IMR-90 (cell line): Measurements from ENCODE around the gene ARHGEF7. TPM values are rescaled to one million over a fixed set of nuclear protein-coding genes. Genes with fewer than 3 reads are reported as not detected.

Source experiments
- ATAC-seq: fragments of 200-7000 bp; cut with Tn5 transposase; 2 replicates; pipeline ENCODE4 v1.9.1; 2020; ENCODE audit warnings: low read depth, mild to moderate bottlenecking, moderate library complexity
- BruUV-seq: library from RNA; stranded (reverse); fragments of 400-500 nt; replicated peaks from 2 replicates; lab custom pipeline; 2021; lab: Mats Ljungman, UMichigan
- CTCF ChIA-PET: fragments of 300-600 bp; formaldehyde crosslinking; extraction: SDS; loops from one replicate; lab custom pipeline; 2021; ENCODE audit warnings: antibody characterized with exemption; lab: Yijun Ruan, JAX
- POLR2A ChIA-PET: fragments of 300-600 bp; sonication (Branson Sonifier 250); formaldehyde crosslinking; loops from one replicate; lab custom pipeline; 2022; ENCODE audit warnings: antibody characterized with exemption; ENCODE audit not compliant: unreplicated experiment; lab: Charles Lee
- DNase-seq: peaks from one replicate; pipeline ENCODE4 v3.0.0; 2013
- H2AFZ ChIP-seq: replicated peaks from 2 replicates; pipeline ENCODE3; 2013; ENCODE audit warnings: low read length, mild to moderate bottlenecking; ENCODE audit not compliant: poor library complexity
- H2AK5ac ChIP-seq: 2 replicates; pipeline ENCODE4 v1.6.1; 2013; ENCODE audit warnings: low read depth, low read length, inconsistent platforms
- H2AK9ac ChIP-seq: replicated peaks from 2 replicates; pipeline ENCODE3; 2013; ENCODE audit warnings: mild to moderate bottlenecking, low read depth, low read length, moderate library complexity; ENCODE audit not compliant: poor library complexity
- H2BK120ac ChIP-seq: 2 replicates; pipeline ENCODE4 v1.6.1; 2013; ENCODE audit warnings: low read depth, low read length, inconsistent platforms
- H2BK15ac ChIP-seq: 3 replicates; pipeline ENCODE4 v1.6.1; 2013; ENCODE audit warnings: low read depth, low read length, inconsistent platforms
- H2BK20ac ChIP-seq: 2 replicates; pipeline ENCODE4 v1.6.1; 2013; ENCODE audit warnings: low read depth, mild to moderate bottlenecking, inconsistent platforms, low read length, moderate library complexity
- H2BK5ac ChIP-seq: 2 replicates; pipeline ENCODE4 v1.6.1; 2013; ENCODE audit warnings: mild to moderate bottlenecking, low read depth, low read length, inconsistent platforms; ENCODE audit not compliant: poor library complexity, severe bottlenecking
- H3K14ac ChIP-seq: replicated peaks from 2 replicates; pipeline ENCODE4 v1.6.1; 2013; ENCODE audit warnings: low read depth, low read length, inconsistent platforms
- H3K18ac ChIP-seq: 2 replicates; pipeline ENCODE4 v1.6.1; 2013; ENCODE audit warnings: low read depth, low read length, control low read depth
- H3K23ac ChIP-seq: 2 replicates; pipeline ENCODE4 v1.6.1; 2013; ENCODE audit warnings: low read depth, low read length, inconsistent platforms
- H3K27ac ChIP-seq: 2 replicates; pipeline ENCODE4 v1.5.1; 2013; ENCODE audit warnings: mild to moderate bottlenecking, control low read depth, low read length; ENCODE audit not compliant: insufficient read depth
- H3K27me3 ChIP-seq: 2 replicates; pipeline ENCODE4 v1.6.1; 2013; ENCODE audit warnings: low read length; ENCODE audit not compliant: control insufficient read depth, insufficient read depth
- H3K36me3 ChIP-seq: 2 replicates; pipeline ENCODE4 v1.6.1; 2013; ENCODE audit warnings: low read length, mixed read lengths; ENCODE audit not compliant: control insufficient read depth, insufficient read depth
- H3K4ac ChIP-seq: 2 replicates; pipeline ENCODE4 v1.6.1; 2013; ENCODE audit warnings: low read depth, low read length, inconsistent platforms
- H3K4me1 ChIP-seq: 2 replicates; pipeline ENCODE4 v1.6.1; 2013; ENCODE audit warnings: low read length, mixed read lengths; ENCODE audit not compliant: control insufficient read depth, insufficient read depth
- H3K4me2 ChIP-seq: 2 replicates; pipeline ENCODE4 v1.6.1; 2013; ENCODE audit warnings: low read depth, mild to moderate bottlenecking, control low read depth, low read length, moderate library complexity
- H3K4me3 ChIP-seq: 2 replicates; pipeline ENCODE4 v1.5.1; 2013; ENCODE audit warnings: low read depth, mild to moderate bottlenecking, control low read depth, low read length, moderate library complexity; ENCODE audit not compliant: insufficient read depth
- H3K56ac ChIP-seq: 2 replicates; pipeline ENCODE4 v1.6.1; 2013; ENCODE audit warnings: low read length, inconsistent platforms; ENCODE audit not compliant: insufficient read depth; ENCODE audit errors: extremely low read depth
- H3K79me1 ChIP-seq, 2 experiments: 2 replicates each; pipeline ENCODE4 v1.6.1; 2013; ENCODE audit warnings: low read length in 2 of 2, inconsistent platforms in 1 of 2, low read depth in 1 of 2
- H3K9ac ChIP-seq: 2 replicates; pipeline ENCODE4 v1.6.1; 2013; ENCODE audit warnings: low read depth, low read length, control low read depth
- H3K9me1 ChIP-seq: 2 replicates; pipeline ENCODE4 v1.6.1; 2013; ENCODE audit warnings: low read length, inconsistent platforms; ENCODE audit not compliant: insufficient read depth
- H3K9me3 ChIP-seq: 2 replicates; pipeline ENCODE4 v1.6.1; 2013; ENCODE audit warnings: low read length; ENCODE audit not compliant: control insufficient read depth, insufficient read depth
- H4K20me1 ChIP-seq: 2 replicates; pipeline ENCODE4 v1.6.1; 2013; ENCODE audit warnings: low read length, inconsistent platforms; ENCODE audit not compliant: insufficient read depth
- H4K5ac ChIP-seq: 2 replicates; pipeline ENCODE4 v1.6.1; 2013; ENCODE audit warnings: mild to moderate bottlenecking, low read depth, low read length, control low read depth
- H4K8ac ChIP-seq, 2 experiments: 2 replicates each; pipeline ENCODE4 v1.6.1; 2013; ENCODE audit warnings: low read depth in 2 of 2, low read length in 2 of 2, control low read depth in 1 of 2, inconsistent platforms in 1 of 2
- H4K91ac ChIP-seq: 2 replicates; pipeline ENCODE4 v1.6.1; 2013; ENCODE audit warnings: low read depth, low read length, inconsistent platforms; ENCODE audit not compliant: insufficient read depth
- BHLHE40 ChIP-seq: fragments of 150-350 bp; IDR thresholded peaks from 2 replicates; pipeline ENCODE4 v1.6.1; 2016; ENCODE audit warnings: mild to moderate bottlenecking, low read depth, low read length
- CEBPB ChIP-seq: IDR thresholded peaks from 2 replicates; pipeline ENCODE4 v1.6.1; 2012; ENCODE audit warnings: low read depth, low read length, improper control_type of control experiment
- CHD1 ChIP-seq: IDR thresholded peaks from 2 replicates; pipeline ENCODE4 v1.6.1; 2012; ENCODE audit warnings: low read depth, low read length, improper control_type of control experiment
- ELK1 ChIP-seq: fragments of 150-350 bp; IDR thresholded peaks from 2 replicates; pipeline ENCODE4 v1.6.1; 2016; ENCODE audit warnings: low read depth, mild to moderate bottlenecking, low read length, moderate library complexity, borderline replicate concordance
- FOS ChIP-seq: fragments of 150-350 bp; IDR thresholded peaks from 2 replicates; pipeline ENCODE4 v1.6.1; 2016; ENCODE audit warnings: low read depth, low read length
- MAFK ChIP-seq: IDR thresholded peaks from 2 replicates; pipeline ENCODE4 v1.6.1; 2012; ENCODE audit warnings: low read depth, low read length, improper control_type of control experiment
- RAD21 ChIP-seq: IDR thresholded peaks from 2 replicates; pipeline ENCODE4 v1.6.1; 2012; ENCODE audit warnings: low read length, improper control_type of control experiment
- RCOR1 ChIP-seq: IDR thresholded peaks from 2 replicates; pipeline ENCODE4 v1.6.1; 2012; ENCODE audit warnings: mild to moderate bottlenecking, low read length, improper control_type of control experiment; ENCODE audit not compliant: insufficient replicate concordance
- WGBS, 2 experiments: methylation state at CpG; one replicate each; pipeline versions ENCODE4 v1.1.5 to v1.1.7; 2013; ENCODE audit warnings: missing lambda C conversion rate in 2 of 2; ENCODE audit not compliant: insufficient read length in 1 of 2; ENCODE audit errors: extremely low coverage in 2 of 2; 5-methylcytosine and 5-hydroxymethylcytosine counted together
- dilution Hi-C: fragments of 300-500 bp; cut with HindIII; formaldehyde crosslinking; loops from one replicate; pipeline ENCODE4 v1.14.3; 2018; ENCODE audit warnings: low sequenced_read_pairs; ENCODE audit not compliant: unreplicated experiment
- in situ Hi-C: fragments of 300-500 bp; cut with MboI; formaldehyde crosslinking; loops from 3 replicates; pipeline ENCODE4 v1.14.3; 2019; ENCODE audit warnings: low sequenced_read_pairs, inconsistent platforms, mixed read lengths
- intact Hi-C: fragments of 100-400 bp; cut with micrococcal nuclease; formaldehyde crosslinking; loops from 2 replicates; pipeline ENCODE4 v1.10.0; 2022
- polyA plus RNA-seq, 3 experiments: library from polyadenylated mRNA; depleted of rRNA; stranded (reverse); fragments of >200 nt; gene quantifications; 2 replicates each; pipeline ENCODE4 v1.2.3, GENCODE V29; 2012; ENCODE audit warnings: low replicate concordance in 1 of 3
- total RNA-seq: library from RNA; depleted of rRNA; stranded (reverse); fragments of >200 nt; gene quantifications from 2 replicates; pipeline ENCODE4 v1.2.3, GENCODE V29; 2012
- TF ChIP-seq, protein P1 (sequence below): fragments of 150-350 bp; IDR thresholded peaks from 2 replicates; pipeline ENCODE4 v1.6.1; 2017; ENCODE audit warnings: mild to moderate bottlenecking, antibody characterized with exemption, low read length, low read depth
- TF ChIP-seq, protein P2 (sequence below): conservative IDR thresholded peaks from 2 replicates; pipeline ENCODE4 v1.5.1; 2012; ENCODE audit warnings: mild to moderate bottlenecking, low read depth, low read length, improper control_type of control experiment

ARHGEF7 gene
- total and polyA plus RNA-seq, 2 of the 4 experiments (the other 2 are of a cell fraction): 32.9 to 59.0 TPM

- no peak overlapping the region for H4K8ac ChIP-seq
- no peak for ATAC-seq
- H3K79me1 ChIP-seq: no peaks in the 10 kb centered on the region
- H3K4ac ChIP-seq: no peak overlapping the region
- no peaks in the 10 kb centered on the region for H3K36me3 ChIP-seq
- no peak overlapping the region for H2AK9ac ChIP-seq
- H2AK5ac ChIP-seq: no peak overlapping the region
- no peak overlapping the region for H3K27ac ChIP-seq
- DNase-seq: no peak
- no peaks in the 10 kb centered on the region for H4K20me1 ChIP-seq
- no peak overlapping the region for H3K4me2 ChIP-seq
- H3K14ac ChIP-seq: no peak overlapping the region
- CTCF ChIA-PET: no interaction called here
- POLR2A ChIA-PET: no interaction called here
- no peak overlapping the region for H2BK5ac ChIP-seq
- H3K56ac ChIP-seq: no peak overlapping the region
- BruUV-seq: no TSS peak
- WGBS, 2 experiments: no CpG with 5 or more reads among the region's 4 CpGs
- no peak overlapping the region for H4K5ac ChIP-seq
- H3K9me3 ChIP-seq: no peaks in the 10 kb centered on the region
- dilution Hi-C loops: no loop called here
- in situ Hi-C loops: no loop called here
- no peak overlapping the region for H3K4me3 ChIP-seq
- H2BK120ac ChIP-seq: no peak overlapping the region
- H3K27me3 ChIP-seq: peaks cover 29% of the 10 kb centered on the region
- H2AFZ ChIP-seq: no peak overlapping the region
- no peak overlapping the region for H2BK20ac ChIP-seq
- peaks cover 9% of the 10 kb centered on the region; the same call in 1 of the 2 replicates for H3K4me1 ChIP-seq
- H3K18ac ChIP-seq: no peak overlapping the region
- intact Hi-C loops: no loop called here
- H3K23ac ChIP-seq: no peak overlapping the region
- H4K91ac ChIP-seq: no peak overlapping the region
- no peak overlapping the region for H3K9ac ChIP-seq
- no peak for TF ChIP-seq RCOR1
- TF ChIP-seq, protein P1, sequence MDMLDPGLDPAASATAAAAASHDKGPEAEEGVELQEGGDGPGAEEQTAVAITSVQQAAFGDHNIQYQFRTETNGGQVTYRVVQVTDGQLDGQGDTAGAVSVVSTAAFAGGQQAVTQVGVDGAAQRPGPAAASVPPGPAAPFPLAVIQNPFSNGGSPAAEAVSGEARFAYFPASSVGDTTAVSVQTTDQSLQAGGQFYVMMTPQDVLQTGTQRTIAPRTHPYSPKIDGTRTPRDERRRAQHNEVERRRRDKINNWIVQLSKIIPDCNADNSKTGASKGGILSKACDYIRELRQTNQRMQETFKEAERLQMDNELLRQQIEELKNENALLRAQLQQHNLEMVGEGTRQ: no peak
- TF ChIP-seq, protein P2, sequence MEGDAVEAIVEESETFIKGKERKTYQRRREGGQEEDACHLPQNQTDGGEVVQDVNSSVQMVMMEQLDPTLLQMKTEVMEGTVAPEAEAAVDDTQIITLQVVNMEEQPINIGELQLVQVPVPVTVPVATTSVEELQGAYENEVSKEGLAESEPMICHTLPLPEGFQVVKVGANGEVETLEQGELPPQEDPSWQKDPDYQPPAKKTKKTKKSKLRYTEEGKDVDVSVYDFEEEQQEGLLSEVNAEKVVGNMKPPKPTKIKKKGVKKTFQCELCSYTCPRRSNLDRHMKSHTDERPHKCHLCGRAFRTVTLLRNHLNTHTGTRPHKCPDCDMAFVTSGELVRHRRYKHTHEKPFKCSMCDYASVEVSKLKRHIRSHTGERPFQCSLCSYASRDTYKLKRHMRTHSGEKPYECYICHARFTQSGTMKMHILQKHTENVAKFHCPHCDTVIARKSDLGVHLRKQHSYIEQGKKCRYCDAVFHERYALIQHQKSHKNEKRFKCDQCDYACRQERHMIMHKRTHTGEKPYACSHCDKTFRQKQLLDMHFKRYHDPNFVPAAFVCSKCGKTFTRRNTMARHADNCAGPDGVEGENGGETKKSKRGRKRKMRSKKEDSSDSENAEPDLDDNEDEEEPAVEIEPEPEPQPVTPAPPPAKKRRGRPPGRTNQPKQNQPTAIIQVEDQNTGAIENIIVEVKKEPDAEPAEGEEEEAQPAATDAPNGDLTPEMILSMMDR: no peak
- TF ChIP-seq CHD1: no peak
- TF ChIP-seq BHLHE40: no peak
- TF ChIP-seq MAFK: no peak
- TF ChIP-seq CEBPB: no peak
- TF ChIP-seq RAD21: no peak
- TF ChIP-seq FOS: no peak
- TF ChIP-seq ELK1: no peak
- no peak overlapping the region for H2BK15ac ChIP-seq
- H3K9me1 ChIP-seq: 0 out of 2 replicates have a peak, but pooled peaks cover 3% of the 10 kb centered on the region
Measured at GRCh38 chr13:111123221-111123620, 8.1 kb downstream of the ARHGEF7 start.
